ENCODE data around the gene SEC14L1.

DNA sequence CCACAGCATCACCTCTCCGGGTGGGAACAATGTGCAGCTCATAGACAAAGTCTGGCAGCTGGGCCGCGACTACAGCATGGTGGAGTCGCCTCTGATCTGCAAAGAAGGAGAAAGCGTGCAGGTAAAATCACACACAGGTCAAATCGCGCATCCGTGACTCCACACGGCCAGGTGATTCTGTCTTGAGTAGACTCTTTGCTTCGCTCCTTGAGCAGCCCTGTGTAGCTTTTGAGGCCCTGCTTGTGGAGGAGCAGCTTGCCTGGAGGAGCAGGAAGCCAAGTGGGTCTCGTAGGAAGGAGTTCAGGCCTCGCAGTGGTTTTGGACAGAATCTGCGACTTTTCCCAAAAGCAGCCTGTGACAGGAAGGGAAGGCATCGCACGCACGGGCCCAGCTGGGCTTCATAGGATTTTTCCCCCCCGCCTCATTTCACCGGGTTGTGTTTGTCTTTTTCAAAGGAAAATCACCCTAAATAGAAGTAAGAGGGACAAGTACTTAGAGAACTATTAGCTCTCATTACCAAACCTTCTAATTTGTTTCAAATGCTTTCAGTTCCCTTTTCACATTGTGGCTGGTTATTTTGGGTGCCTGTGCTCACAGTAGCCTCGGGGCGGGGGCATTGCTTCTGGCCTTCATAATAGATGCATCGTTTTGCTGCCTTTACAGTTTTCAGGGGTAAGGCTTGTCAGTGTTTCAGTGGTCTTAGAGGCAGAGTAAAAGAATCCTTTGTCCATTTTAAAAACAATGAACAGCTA lies 71.5 kb downstream of the SEC14L1 start:
- TF ChIP-seq POLR2A (IDR thresholded peaks at IDR 0.05; ENCODE audit: low read length) (no peak), GATA1 (IDR thresholded peaks at IDR 0.05; ENCODE audit: low read depth, low read length) (no peak)

Data from erythroblast (primary cell).